Psoas muscle (tissue), 8 donors: ENCODE results near the gene CDC7. TPM values are rescaled to one million over a fixed set of nuclear protein-coding genes. Genes with fewer than 3 reads are reported as not detected.

Experiments used
- ATAC-seq, 4 donors: fragments of 200-7000 bp; cut with Tn5 transposase; one replicate each; pipeline ENCODE4 v1.9.1; 2020; ENCODE audit warnings: moderate library complexity in 3 of 4, mild to moderate bottlenecking in 2 of 4
- DNase-seq, 2 donors: peaks; one replicate each; pipeline ENCODE4 v3.0.0-alpha.2; 2020
- H3K27ac ChIP-seq: fragments of 200-600 bp; one replicate; pipeline ENCODE4 v1.8.0; 2022
- H3K27me3 ChIP-seq, 3 donors: fragments of 200-600 bp in 1 of 3; one replicate each; pipeline versions ENCODE4 v1.6.1 to v1.8.0; 2013 to 2022; ENCODE audit warnings: low read length in 2 of 3, mild to moderate bottlenecking in 2 of 3, moderate library complexity in 1 of 3; ENCODE audit not compliant: insufficient read depth in 3 of 3
- H3K36me3 ChIP-seq, 2 donors: fragments of 200-600 bp in 1 of 2; one replicate each; pipeline versions ENCODE4 v1.6.1 to v1.8.0; 2013 to 2022; ENCODE audit warnings: low read depth in 1 of 2, mild to moderate bottlenecking in 1 of 2, moderate library complexity in 1 of 2; ENCODE audit not compliant: insufficient read depth in 1 of 2
- H3K4me1 ChIP-seq: fragments of 200-600 bp; one replicate; pipeline ENCODE4 v1.8.0; 2022
- H3K4me3 ChIP-seq: fragments of 200-600 bp; one replicate; pipeline ENCODE4 v1.8.0; 2022; ENCODE audit warnings: mild to moderate bottlenecking
- H3K9me3 ChIP-seq: fragments of 200-600 bp; one replicate; pipeline ENCODE4 v1.8.0; 2022
- CTCF ChIP-seq: fragments of 200-600 bp; IDR thresholded peaks from one replicate; pipeline ENCODE4 v1.8.0; 2022; ENCODE audit warnings: antibody characterized with exemption
- WGBS, 3 donors: extraction: QIAGEN DNeasy Blood & Tissue Kit; methylation state at CpG; one replicate each; pipeline versions ENCODE4 v1.1.6 to v1.1.7; 2013; 5-methylcytosine and 5-hydroxymethylcytosine counted together
- intact Hi-C, 2 donors: fragments of 100-400 bp; cut with DNase I; formaldehyde crosslinking; loops; one replicate each; pipeline versions ENCODE4 v1.11.0 to v1.14.2; 2022
- polyA plus RNA-seq, 3 donors: library from polyadenylated mRNA; stranded (reverse); fragments of 200-250 nt; gene quantifications; one replicate each; pipeline ENCODE4 v1.2.3, GENCODE V29; 2013
- total RNA-seq, 4 donors: library from RNA; stranded (reverse); fragmentation: NEBNext Ultra II Directional in 2 of 4; extraction: Animal tissue kit (Norgen Biotek cat#: 25700) in 2 of 4; gene quantifications; one replicate each; pipeline versions ENCODE4 v1.2.1 to v1.2.4, GENCODE V29; 2021 to 2023
- donor health status: healthy with polysubstance abuse.
- donor health status: DM: no; HTN: no; CAD: no; lungs with moderate emphysema.
- donor health status: Bipolar disorder and iron deficiency.
- donor health status: healthy.
- donor health status: DM: yes; HTN: yes; CAD: no.
- donor health status: DM: no; HTN: no; CAD: no.
- donor health status: DM: no; HTN: no; CAD: no.
- donor health status: DM: yes; HTN: yes; CAD: no.

The CDC7 gene
- total and polyA plus RNA-seq, 7 donors = 0.25 to 1.4 (median 0.54) TPM

- DNase-seq (no peak), ATAC-seq (no peak)
- no peak for TF ChIP-seq CTCF
- Histone ChIP-seq H3K9me3 (no peaks in the 10 kb centered on the region), H3K27ac (no peak overlapping the region), H3K27me3 (no peaks in the 10 kb centered on the region), H3K4me3 (no peak overlapping the region), H3K4me1 (peaks cover 9% of the 10 kb centered on the region), H3K36me3 (no peaks in the 10 kb centered on the region)
- 84 to 90% (median 84%) methylated on average over 3 of the region's 3 CpGs for WGBS, 3 donors
- intact Hi-C loops = loop anchor here in 1 of 2 donors (10.0 kb wide), 1 partner anchor 220 kb away; no protein-coding TSS in a partner anchor
These were observed 4.4 kb downstream of the CDC7 start for GRCh38 chr1:91505086-91505485.

GRCh38 chr1:91506071-91506470 lies 5.4 kb downstream of the CDC7 start:
- H3K27ac ChIP-seq = no peak overlapping the region
- H3K4me3 ChIP-seq = no peak overlapping the region
- intact Hi-C loops = loop anchor here in 1 of 2 donors (10.0 kb wide), 1 partner anchor 221 kb away; no protein-coding TSS in a partner anchor
- no peak for TF ChIP-seq CTCF
- no peak for ATAC-seq
- H3K27me3 ChIP-seq = no peaks in the 10 kb centered on the region
- H3K36me3 ChIP-seq = no peaks in the 10 kb centered on the region
- DNase-seq = no peak
- no peaks in the 10 kb centered on the region for H3K9me3 ChIP-seq
- 88 to 92% (median 89%) methylated on average over 4 of the region's 4 CpGs for WGBS, 3 donors
- H3K4me1 ChIP-seq = peaks cover 9% of the 10 kb centered on the region

GRCh38 chr1:91507328-91507727 lies 6.7 kb downstream of the CDC7 start:
- H3K27ac ChIP-seq = no peak overlapping the region
- ATAC-seq (no peak), DNase-seq (no peak)
- intact Hi-C loops = loop anchor here in 1 of 2 donors (10.0 kb wide), 1 partner anchor 223 kb away; no protein-coding TSS in a partner anchor
- WGBS, 3 donors = 90 to 95% (median 94%) methylated on average over 2 of the region's 2 CpGs
- H3K4me3 ChIP-seq = no peak overlapping the region
- no peaks in the 10 kb centered on the region for H3K36me3 ChIP-seq
- no peaks in the 10 kb centered on the region for H3K9me3 ChIP-seq
- no peaks in the 10 kb centered on the region for H3K27me3 ChIP-seq
- no peak for TF ChIP-seq CTCF
- no peaks in the 10 kb centered on the region for H3K4me1 ChIP-seq

GRCh38 chr1:91510754-91511153 lies 10.1 kb downstream of the CDC7 start:
- Histone ChIP-seq H3K36me3 (no peaks in the 10 kb centered on the region), H3K4me3 (no peak overlapping the region), H3K4me1 (no peaks in the 10 kb centered on the region), H3K27ac (no peak overlapping the region), H3K9me3 (no peaks in the 10 kb centered on the region), H3K27me3 (no peaks in the 10 kb centered on the region)
- ATAC-seq = no peak
- no peak for TF ChIP-seq CTCF
- WGBS, 3 donors = 89 to 96% (median 94%) methylated on average over 1 of the region's 1 CpG
- intact Hi-C loops = loop anchor here in 1 of 2 donors (5.0 kb wide), 1 partner anchor 417 kb away; no protein-coding TSS in a partner anchor
- DNase-seq = no peak

GRCh38 chr1:91511386-91511785 lies 10.7 kb downstream of the CDC7 start:
- ATAC-seq = peak in 2 of 4 donors; percentile 46 to 72
- H3K9me3 ChIP-seq = no peaks in the 10 kb centered on the region
- TF ChIP-seq CTCF = peak; percentile 72
- intact Hi-C loops = loop anchor here in 1 of 2 donors (5.0 kb wide), 1 partner anchor 416 kb away; no protein-coding TSS in a partner anchor
- H3K4me3 ChIP-seq = no peak overlapping the region
- DNase-seq = no peak
- H3K27ac ChIP-seq = no peak overlapping the region
- no peaks in the 10 kb centered on the region for H3K36me3 ChIP-seq
- H3K4me1 ChIP-seq = no peaks in the 10 kb centered on the region
- no peaks in the 10 kb centered on the region for H3K27me3 ChIP-seq
- 30 to 35% (median 34%) methylated on average over 3 of the region's 3 CpGs for WGBS, 3 donors
